SHP77 treated with DMSO at 0.1 percent for 48 hours (cell line): Measurements from ENCODE around the gene STK32B.

Source experiments
- DNase-seq: peaks from one replicate; lab custom pipeline; 2025; lab: John Stamatoyannopoulos, UW

The STK32B gene

GRCh38 chr4:5527211-5527610 lies 475.9 kb downstream of the STK32B start:
- DNase-seq = no peak

- no peak for DNase-seq
Measured at GRCh38 chr4:5528031-5528436, 476.8 kb downstream of the STK32B start.

GRCh38 chr4:5532100-5532499 lies 480.8 kb downstream of the STK32B start:
- no peak for DNase-seq

GRCh38 chr4:5539584-5539983 lies 488.3 kb downstream of the STK32B start:
- no peak for DNase-seq

- DNase-seq = no peak
Measured at GRCh38 chr4:5541169-5541568, 489.9 kb downstream of the STK32B start.

- no peak for DNase-seq
Measured at GRCh38 chr4:5543681-5544080, 492.4 kb downstream of the STK32B start.

- no peak for DNase-seq
Measured at GRCh38 chr4:5544762-5545161, 493.5 kb downstream of the STK32B start.

- DNase-seq = no peak
Measured at GRCh38 chr4:5545271-5545670, 494.0 kb downstream of the STK32B start.

GRCh38 chr4:5547651-5548249 lies 496.5 kb downstream of the STK32B start:
- no peak for DNase-seq
